DMS153 treated with DMSO at 0.1 percent for 48 hours (cell line): ENCODE results near the gene RGMA.

Experiments used
- DNase-seq: peaks from one replicate; lab custom pipeline; 2025; ENCODE audit not compliant: unreplicated experiment; lab: John Stamatoyannopoulos, UW

RGMA gene

GRCh38 chr15:93020976-93021772 lies 67.8 kb downstream of the RGMA start:
- DNase-seq = no peak

DNA sequence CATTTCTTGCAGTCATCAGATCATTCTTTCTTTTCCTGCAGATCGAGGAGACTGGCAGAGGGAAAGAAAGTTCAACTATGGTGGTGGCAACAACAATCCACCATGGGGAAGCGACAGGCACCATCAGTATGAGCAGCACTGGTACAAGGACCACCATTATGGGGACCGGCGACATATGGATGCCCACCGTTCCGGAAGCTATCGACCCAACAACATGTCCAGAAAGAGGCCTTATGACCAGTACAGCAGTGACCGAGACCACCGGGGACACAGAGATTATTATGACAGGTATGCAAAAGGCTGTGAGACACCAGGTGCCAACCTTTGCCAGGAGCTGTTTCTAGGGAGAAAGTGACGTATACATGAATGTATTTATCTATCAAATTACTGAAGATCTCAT lies 69.0 kb downstream of the RGMA start:
- DNase-seq = no peak

DNA sequence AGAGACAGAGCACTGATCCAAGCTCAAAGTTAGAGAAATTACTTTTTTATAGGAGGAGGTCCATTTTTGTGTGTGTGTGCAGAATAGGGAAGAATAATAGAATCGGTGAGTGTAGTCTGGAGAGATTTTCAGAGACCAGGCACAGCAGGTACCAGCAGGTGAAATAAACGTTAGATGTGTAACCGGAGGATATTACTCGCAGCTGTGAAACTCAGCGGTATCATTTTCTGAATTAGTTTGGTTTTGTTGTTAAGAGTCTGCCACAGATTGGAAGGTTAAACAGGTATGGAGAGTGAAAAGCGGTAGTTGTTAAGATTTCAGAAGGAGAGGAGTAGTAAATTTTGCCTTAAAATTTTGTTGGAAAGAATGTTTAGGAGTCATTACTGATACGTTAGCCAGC lies 69.9 kb downstream of the RGMA start:
- DNase-seq = no peak

DNA sequence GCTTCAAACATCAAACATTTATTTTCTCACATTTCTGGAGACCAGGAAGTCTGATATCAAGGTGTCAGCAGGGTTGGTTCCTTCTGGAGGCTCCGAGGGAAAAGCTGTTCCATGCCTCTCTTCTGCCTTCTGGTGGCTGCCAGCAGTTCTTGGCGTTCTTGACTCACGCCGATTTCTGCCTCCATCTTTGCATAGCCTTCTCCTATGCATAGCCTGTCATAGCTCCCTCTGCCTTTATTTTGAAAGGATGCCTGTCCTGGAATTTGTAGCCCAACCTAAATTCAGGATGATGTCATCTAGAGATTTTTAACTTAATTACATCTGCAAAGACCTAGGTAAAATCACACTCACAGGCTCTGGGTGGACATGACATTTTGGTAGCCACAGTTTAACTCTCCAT lies 70.4 kb downstream of the RGMA start:
- no peak for DNase-seq

- DNase-seq = no peak
Observed at GRCh38 chr15:93017526-93017925, 71.5 kb downstream of the RGMA start.

- no peak for DNase-seq
Observed at GRCh38 chr15:93012786-93013185, 76.2 kb downstream of the RGMA start.

DNA sequence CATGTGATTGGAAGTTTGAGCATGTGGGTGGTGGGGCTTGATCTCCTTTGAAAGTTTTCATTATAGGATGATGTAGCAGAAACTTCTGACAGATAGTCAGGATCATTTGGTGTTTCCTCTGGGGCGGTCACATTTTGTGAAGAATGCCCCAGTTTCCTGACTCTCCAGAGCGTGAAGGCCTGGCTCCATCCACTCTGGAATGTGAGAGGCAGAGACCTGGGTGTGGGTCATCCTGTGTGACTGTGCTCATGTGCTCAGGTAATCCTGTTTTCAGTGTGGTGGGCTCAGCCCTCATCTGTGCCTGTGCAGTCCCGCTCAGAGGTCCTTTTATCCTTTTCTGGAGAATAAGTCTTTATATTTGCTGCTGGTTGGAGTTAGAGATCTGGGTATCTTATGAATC lies 81.0 kb downstream of the RGMA start:
- no peak for DNase-seq

DNA sequence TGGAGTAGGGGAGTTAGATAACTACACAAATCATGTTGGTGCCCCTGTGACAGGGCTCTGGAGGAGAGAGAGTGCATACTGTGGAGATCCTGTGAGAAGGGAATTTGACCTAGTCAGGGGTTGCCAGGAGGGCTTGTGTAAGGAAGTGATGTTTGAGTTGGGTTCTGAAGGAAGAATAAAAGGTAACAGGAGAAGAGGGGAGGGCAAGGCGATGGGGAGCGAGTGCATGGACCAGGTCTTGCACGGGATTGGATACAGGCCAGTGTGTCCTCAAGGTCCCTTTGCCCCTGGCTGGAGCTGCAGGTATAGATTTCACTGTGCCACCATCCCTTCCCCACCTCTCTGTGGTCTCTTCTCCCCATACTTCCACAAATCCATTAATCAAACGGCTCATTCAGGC lies 83.9 kb downstream of the RGMA start:
- DNase-seq = no peak

- DNase-seq = no peak
Observed at GRCh38 chr15:93001881-93002280, 87.1 kb downstream of the RGMA start.

- no peak for DNase-seq
Observed at GRCh38 chr15:93001156-93001555, 87.9 kb downstream of the RGMA start.

DNA sequence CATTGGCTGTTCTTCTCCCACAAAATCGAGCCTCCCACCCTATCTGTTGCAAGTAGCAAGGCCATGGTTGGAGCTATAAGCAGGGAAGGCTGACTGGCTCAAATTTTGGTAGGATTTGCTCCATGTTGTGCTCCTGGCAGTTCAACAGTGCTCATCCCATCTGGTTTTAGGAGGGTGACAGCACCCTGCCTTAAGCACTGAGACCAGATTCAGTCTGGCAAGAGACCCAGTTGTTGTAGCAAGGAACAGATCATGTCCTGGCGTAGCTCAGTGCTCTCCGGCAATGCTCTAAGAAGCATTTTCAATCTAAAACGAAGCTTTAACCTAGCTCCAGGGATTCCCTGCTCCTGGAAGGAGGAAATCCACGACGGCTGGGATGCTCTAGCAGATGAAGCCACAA lies 91.2 kb downstream of the RGMA start:
- DNase-seq = no peak

DNA sequence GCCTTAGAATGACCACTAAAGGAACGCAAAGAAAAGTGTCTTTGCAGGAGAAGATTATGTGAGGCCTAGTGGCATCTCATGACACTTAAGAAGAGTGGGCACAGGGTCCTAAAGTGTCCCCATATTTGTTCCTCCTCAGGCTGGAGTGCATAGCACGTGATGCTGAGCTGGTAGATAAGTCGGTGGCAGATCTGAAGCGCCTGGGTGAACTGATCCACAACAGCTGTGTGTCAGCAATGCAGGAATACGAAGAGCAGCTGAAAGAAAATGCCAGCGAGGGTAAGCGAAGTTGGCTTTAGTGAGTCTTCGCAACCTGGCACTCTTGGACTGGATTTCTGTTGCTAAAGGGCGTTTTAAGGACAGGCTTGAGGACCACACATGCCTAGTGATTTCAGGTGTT lies 96.3 kb downstream of the RGMA start:
- DNase-seq = no peak

GRCh38 chr15:92990031-92990430 lies 99.0 kb downstream of the RGMA start:
- DNase-seq = no peak

DNA sequence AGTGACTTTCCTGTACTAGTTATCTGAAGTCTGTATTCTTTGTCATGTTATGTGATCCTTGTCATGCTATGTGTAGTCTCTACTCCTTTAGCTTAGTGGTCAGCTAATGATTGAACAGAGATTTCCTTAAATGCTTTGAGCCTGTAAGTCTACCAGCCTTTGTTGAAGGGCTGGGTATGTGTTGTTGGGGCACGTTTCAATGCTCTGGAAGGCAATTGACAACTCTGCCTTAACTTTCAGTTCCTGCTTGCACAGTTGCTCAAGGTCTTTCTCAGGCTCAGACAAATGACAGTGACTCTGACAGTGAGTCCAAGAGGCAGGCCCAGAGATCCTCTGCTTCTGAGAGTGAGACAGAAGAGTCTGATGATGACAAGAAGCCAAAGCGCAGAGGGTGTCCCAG lies 99.5 kb downstream of the RGMA start:
- no peak for DNase-seq
